KG1 (cell line): Measurements from ENCODE around the gene TMEM167A.

Source experiments
- DNase-seq: peaks from one replicate; lab custom pipeline; 2025; lab: John Stamatoyannopoulos, UW

The TMEM167A gene

GRCh38 chr5:83035373-83036100 lies 41.7 kb downstream of the TMEM167A start:
- DNase-seq: peak; percentile 49

DNA sequence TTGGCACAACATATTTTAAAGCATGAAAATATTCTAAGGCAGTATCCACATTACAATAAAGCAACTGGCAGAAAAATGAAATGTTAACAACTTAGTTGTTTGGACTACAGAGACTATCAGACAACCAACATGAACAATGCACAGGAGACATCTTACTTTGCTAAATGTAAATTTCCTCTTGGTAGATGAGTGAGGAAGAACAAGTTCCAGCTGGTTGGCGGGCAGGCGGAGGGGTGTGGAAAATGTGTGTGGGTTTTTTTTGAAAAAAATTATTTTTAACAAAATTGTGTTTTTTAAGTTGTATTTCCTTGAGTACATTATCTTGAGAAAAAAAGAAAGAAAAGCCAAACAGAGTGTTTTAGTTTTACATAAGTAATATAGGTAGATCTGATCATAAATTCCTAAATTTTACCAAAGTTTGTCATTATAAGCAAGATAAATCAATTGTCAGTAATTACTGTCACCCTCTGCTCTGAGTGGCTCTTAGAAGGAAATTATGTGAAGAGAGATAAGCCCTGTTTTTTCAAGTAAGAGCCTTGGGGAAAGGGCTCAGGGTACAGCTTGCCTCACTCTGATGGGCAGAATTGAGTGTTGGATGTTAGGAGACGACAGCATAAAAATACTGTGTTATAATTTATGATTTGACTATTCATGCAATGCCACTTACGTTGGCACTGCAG lies 42.5 kb downstream of the TMEM167A start:
- no peak for DNase-seq

DNA sequence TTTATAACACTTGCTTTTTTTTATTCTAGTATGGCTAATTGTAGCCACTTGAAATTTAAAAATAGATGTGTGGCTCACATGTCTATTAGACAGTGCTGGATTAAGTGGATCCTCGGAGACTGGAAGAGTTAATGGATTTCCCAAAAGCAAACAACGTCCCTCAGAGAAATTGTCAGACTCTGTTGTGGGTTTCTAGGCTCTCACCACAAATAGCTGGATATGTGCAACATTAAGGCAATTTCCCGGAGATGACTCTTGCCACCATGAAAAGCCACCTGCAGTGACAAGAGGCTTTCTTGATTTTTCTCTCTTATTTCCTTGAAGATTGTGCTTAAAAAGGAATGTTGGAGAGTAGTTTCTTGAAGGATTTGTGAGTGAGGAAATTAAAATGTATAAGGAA lies 43.2 kb downstream of the TMEM167A start:
- DNase-seq: no peak

DNA sequence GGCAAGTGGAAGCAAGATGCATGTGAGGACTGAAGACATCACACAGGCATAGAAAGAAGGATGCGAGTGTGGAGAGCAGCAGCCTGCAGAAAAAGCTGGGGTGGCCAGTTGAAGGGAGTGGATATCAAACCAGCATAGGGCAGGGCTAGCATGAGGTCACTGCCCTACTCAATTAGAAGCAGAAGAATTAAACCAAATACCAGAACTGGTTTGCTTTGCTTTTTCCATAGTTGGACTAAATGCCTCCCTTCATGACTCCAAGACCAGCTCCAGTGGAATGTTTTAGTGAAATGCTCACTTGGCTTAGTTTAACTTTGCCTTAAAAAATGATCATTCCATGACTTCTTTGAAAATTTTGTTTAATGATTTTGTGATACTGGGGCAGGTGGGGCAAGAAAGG lies 45.8 kb downstream of the TMEM167A start:
- no peak for DNase-seq

- DNase-seq: no peak
Measured at GRCh38 chr5:83029912-83030311, 47.3 kb downstream of the TMEM167A start.

DNA sequence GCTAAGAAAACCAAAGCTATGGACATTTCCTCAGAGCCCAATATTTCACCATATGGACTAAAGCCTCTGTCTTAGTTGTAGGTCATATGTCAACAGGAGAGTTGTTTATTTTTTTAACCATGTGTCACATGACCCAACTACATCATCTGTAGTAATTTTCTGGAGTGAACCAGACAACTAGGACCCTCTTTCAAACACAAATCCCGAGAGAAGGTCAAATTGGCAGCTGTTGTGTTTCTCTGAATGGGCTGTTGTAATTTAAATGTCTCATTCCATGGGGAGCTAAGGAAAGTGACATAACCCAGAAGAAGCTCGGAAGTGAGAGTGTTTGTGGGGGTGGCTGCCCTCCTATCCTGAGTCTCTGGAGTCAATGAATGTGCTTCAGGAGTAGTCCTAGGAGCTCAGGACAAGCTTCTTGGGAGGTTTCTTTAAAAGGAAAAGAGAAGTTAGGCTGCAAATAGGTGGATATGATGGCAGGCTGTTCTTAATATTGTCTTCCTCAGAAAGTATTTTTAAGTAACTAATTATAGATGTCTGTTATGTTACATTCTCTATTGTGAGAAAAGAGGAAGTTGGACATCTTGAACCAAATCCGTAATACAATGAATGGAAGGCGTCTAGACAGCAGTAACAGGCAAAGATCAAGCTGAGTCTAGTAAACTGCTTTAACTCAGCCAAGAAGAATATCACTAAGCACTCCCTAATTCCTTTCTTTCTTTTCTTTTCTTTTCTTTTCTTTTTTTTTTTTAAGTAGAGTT lies 50.1 kb downstream of the TMEM167A start:
- peak; percentile 82 for DNase-seq

DNA sequence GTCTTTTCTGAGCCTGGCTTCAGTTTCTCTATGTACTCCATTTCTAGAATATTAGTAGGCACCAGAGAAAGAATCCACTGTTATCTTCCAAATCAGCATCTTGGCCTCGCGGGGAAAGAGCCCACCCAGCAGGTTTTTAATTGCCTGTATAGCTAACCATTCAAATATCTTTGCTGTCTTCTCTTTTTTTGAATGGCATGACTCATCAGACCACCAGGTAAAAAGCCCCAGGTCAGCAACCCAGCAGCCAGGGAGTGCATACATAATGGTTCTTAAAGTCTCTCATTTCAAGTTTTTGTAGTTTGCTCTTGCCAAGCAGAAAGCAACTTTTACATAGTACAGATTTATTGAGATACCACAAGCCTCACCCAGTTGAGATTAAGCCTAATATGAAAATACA lies 50.7 kb downstream of the TMEM167A start:
- no peak for DNase-seq

GRCh38 chr5:83025690-83026478 lies 51.3 kb downstream of the TMEM167A start:
- no peak for DNase-seq

GRCh38 chr5:83022334-83022733 lies 54.9 kb downstream of the TMEM167A start:
- DNase-seq: no peak

- DNase-seq: no peak
Measured at GRCh38 chr5:83015676-83016075, 61.5 kb downstream of the TMEM167A start.

DNA sequence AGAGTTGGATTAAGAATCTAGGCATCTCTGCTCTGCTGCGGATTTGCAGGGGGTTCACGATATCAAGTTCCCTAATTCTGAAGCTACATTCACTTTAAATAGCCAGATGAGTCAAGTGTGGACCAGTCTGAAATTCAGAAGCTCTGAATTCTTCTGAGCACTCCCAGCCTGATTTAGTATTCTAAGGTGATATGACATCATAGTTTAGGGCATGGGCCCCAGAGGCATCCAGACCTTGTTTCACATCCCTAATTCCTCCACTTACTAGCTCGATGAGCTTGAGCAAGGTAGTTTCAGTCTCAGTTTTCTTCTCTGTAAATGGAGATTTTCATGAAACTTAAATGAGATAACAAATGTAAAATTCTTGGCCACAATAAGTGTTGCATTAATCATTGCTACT lies 65.2 kb downstream of the TMEM167A start:
- DNase-seq: no peak

GRCh38 chr5:83009408-83009807 lies 67.8 kb downstream of the TMEM167A start:
- no peak for DNase-seq

GRCh38 chr5:83007755-83008154 lies 69.4 kb downstream of the TMEM167A start:
- DNase-seq: no peak

DNA sequence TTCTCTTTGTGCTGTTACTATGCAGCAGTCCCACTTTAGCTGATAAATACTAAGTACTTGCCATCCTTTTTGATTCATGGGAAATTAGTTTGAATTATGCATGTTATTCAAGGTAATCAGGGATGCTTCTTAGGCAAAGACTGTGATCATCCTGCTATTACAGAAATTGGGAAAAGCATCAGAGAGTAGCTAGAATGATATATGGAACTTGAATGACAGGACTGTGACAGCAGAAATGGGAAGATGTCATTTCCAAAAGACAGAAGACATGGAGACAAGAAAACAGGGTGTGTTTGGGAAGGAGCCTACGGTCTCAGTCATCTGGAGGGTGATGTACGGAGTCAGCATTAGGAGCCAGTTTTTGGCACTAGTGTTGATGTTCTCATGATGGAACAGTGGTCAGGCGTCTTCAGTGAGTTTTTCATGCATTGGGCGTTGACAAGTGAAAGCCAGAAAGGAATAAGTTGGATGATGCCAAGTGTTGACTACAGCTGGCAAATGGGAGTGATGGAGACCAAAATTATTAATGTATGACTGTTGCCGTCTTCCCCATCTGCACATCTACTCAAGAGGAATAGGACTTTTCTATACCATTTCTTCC lies 70.4 kb downstream of the TMEM167A start:
- no peak for DNase-seq

DNA sequence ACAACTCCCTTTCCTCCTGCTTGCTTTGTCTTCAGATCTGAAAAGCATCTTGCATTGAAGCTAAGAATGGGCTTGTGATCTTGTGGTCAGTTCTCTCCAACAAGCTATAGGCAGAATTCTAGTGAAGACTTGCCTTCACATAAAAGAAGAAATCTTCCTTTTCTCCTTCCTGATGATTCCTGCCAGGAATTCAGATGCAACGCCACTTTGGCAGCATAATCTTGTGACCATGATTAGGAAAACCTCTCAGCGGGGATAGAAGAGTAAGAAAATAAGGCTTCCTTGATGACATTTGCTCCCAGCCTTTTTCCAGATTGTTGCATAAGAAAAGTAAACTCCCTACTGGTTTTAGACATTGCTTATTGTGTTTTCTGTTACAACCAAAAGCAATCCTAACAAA lies 73.4 kb downstream of the TMEM167A start:
- no peak for DNase-seq
